Midbrain (tissue), 1 donor: ENCODE results near the gene RCAN2.
A peak's percentile ranks its signal among the peaks of the same experiment; 100 is the strongest.

Source experiments
- DNase-seq: peaks from one replicate; lab custom pipeline; 2025; lab: John Stamatoyannopoulos, UW

The RCAN2 gene

GRCh38 chr6:46491201-46491627 is at the start of gene RCAN2:
RCAN2 (minus strand) TSS chr6:46491449.
- DNase-seq, result peak; percentile 48

DNA sequence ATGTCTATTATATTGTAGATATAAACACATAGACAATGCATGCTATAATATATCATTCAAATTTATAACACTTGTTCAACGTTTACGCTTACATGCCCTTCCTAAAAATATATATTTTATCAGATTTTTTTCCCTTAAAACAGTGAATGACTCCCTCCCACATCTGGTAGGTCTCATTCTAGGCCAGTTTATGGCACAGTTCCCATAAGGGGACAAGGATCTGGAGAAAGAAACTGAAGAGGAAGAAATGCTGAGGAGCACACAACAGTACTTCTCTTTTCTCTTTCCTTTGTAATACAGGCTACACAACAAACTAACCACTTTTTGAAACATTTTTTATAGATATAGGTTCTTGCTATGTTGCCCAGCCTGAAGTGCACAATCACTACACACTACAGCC is 48.6 kb upstream of the RCAN2 start:
- no peak for DNase-seq

DNA sequence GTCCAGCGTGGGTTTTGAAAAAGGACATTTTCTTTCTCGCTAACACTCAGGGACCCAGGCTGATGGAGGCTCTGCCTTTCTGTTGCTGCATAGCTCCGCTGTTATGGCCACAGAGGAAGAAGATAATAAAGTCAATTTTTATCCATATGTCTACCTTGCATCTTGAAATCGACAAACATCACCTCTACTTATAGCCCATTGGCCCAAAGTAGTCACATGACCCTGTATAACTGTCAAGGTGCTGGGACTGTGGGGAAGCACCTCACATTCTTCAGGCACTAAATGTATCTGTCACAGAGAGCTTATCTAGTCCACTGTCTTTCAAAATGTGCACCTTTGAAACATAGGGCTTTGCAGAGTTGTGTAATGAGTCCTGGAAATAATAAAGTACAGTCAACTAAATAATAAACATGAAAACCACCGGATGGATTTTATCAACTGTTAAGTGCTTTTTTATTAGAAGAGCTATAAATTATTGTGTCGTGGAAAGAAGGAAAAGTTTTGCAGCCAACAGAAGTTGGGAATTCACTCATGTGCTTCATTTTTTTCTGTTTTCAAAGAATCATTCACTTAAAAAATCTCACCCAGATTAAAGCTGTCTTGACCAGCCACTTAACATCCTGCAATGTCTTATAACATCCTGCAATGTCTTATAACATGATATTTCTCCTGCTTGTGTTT is 47.7 kb upstream of the RCAN2 start:
- no peak for DNase-seq

GRCh38 chr6:46530896-46531295 is 39.6 kb upstream of the RCAN2 start:
- no peak for DNase-seq

- no peak for DNase-seq
Measured at GRCh38 chr6:46528961-46529750, 37.9 kb upstream of the RCAN2 start.

DNA sequence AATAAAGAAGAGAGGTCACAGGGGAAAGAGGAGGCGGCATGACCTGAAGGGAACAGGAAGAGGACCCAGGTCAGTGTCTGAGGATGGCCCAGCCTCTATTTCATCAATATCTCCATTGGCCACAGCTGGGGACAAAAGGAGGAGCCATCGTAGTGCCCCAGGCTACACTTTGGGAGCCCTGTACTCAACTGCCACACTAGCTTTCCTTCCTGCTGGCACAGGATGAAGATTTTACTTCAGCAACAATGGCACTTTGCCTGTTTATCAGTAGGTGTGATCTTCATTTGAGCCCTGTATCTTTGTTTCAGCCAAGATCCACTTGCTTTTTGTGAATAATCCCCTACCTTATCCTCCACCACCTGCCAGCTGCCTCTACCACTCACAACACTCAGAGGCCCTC is 35.4 kb upstream of the RCAN2 start:
- no peak for DNase-seq

GRCh38 chr6:46525583-46525982 is 34.3 kb upstream of the RCAN2 start:
- no peak for DNase-seq

DNA sequence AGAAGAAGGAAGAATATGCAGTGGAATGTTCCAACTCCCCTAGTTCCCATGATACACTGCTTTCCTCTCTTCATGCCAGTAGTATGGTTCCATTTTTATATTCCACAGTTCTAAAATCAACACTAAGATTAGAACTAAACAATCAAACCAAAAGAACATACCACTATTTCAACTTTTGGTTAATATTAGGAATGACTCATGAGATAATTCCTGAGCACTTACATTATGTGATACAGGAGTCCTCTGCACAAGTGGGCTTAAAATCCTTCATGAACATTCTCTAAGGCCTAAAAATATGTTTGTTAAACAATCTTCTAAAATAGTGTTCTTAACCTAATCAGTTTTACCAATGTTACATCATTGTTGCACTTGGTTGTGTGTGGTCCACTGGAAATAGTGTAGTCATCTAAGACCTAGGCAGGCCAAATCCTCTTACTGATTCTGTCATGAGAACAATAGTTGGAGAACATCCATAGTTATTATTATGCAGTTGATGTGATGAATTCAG is 30.3 kb upstream of the RCAN2 start:
- no peak for DNase-seq

DNA sequence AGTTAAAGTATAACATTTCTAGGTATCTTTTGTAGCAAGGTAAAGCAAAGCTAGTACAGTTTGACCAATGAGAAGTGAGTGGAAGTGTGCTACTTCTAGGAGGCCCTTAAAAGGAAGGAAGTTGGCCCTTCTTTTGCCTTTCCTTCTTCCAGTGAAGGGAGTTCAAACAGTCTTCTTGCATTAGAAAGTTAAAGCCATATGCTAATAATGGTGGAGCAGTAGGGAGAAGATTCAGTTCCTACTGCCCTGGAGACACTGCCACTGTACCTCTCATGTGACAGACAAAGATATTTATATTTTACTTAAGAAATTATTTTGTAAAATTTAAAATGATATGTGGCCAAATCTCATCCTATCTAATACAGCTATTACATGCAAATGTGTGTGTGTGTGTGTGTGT is 26.0 kb upstream of the RCAN2 start:
- DNase-seq, result no peak

DNA sequence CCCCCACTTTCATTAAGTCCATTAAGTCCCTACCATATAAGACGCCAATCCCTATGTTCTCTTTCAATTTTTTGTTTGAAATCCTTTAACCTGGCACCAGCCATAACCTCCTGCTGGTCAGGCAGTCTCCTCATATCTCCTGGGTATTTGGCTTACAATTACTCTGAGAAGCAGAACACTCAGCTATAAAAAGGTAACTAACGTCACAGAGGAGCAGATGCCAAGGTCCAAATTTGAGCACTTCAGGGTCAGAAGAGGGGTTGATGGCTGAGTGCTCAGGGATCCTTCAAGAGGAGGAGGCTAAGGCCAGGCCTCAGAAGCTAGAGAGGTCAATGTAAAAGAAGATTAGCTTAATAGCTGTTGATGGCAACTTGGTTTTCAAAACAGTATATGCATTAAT is 22.3 kb upstream of the RCAN2 start:
- DNase-seq, result no peak

DNA sequence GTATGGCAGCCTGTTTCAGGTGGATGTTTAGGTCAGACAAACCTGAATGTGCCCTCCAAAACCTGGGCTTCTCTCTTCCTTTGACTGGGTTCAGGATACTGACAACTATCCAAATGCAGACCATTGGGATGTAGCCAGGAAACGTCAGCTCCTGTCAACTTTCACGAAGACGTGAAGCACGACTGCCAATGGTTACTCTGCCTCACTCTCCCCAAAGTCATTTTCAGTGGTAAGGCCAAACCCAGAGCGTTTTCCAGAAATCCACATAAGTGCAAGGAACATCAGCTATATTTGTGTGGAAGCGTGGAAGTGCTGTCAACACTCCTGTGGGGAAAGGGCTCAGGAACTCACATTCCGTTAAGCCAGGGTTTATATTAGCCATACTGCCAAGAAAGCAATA is 20.1 kb upstream of the RCAN2 start:
- DNase-seq, result no peak

DNA sequence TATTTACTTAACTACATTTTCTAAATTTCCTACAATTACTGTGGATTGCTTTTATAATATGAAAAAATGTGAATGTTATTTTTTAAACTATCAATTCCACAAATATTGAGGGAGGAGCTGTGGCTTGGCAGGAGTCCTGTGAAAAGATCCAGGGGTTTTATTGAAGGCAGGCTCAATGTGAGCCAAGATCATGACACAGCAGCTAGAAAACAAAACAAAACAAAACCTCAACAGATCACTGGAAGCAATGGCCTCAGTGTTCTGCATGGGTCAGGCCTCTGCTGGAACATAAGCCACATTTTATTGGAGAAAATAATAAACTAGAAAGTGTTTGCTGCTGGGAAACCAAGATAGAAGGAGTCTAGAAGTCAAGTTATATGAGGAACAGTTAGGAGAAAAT is 19.4 kb upstream of the RCAN2 start:
- DNase-seq, result peak; percentile 81

GRCh38 chr6:46509981-46510510 is 18.8 kb upstream of the RCAN2 start:
- peak; percentile 33 for DNase-seq

DNA sequence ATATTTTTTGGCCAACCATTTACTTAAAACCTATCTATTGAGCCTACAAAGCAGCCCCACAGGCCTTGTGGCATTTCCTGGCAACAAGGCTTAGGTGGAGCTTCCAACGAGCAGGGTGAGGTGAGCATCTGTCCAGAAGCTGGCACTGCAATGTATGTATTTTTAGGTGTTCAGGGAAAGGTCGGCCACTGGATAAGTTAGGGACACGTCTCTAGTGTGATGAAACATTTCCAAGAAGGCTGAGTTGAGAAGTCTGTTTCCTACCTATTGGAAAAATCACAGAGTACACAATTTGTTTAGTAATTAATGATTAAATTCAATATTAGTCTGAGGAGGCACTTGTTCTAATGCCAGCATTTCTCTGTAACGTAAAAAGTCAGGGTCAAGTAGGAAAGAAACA is 17.8 kb upstream of the RCAN2 start:
- DNase-seq, result no peak

- no peak for DNase-seq
Measured at GRCh38 chr6:46507426-46507825, 16.2 kb upstream of the RCAN2 start.

- DNase-seq, result no peak
Measured at GRCh38 chr6:46505693-46506512, 14.7 kb upstream of the RCAN2 start.

- no peak for DNase-seq
Measured at GRCh38 chr6:46504242-46504641, 13.0 kb upstream of the RCAN2 start.

DNA sequence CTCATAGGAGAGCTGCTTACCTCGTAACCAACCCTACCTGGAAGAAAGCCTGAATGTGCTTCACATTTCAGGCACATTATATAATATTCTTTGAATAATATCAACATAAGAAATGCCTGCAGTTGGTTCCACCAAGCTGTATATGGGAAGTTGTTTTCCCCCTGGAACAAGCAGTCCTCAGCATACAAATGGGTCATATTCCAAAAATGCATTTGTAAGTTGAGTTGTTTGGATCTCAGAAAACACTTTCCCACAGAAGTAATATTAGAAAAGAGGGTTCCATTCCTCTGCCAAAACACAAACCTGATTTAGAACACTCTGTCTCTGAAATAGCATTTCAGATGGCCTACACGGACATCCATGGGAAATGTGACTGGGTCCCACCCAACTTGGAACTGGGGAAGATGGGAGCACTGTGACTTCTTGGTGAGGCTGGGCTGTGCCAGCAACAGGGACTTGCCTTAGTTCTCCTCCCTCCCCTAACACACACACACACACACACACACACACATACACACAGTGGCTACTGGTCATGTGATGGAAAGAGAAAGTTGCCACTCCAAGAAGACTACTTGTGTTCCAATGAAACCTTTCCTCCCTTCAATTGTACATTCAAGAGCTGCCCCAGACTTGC is 11.4 kb upstream of the RCAN2 start:
- no peak for DNase-seq

GRCh38 chr6:46501136-46502089 is 10.2 kb upstream of the RCAN2 start:
- DNase-seq, result no peak

GRCh38 chr6:46500382-46500781 is 9.1 kb upstream of the RCAN2 start:
- no peak for DNase-seq
